Lower lobe of right lung (tissue), 2 donors: ENCODE data around the gene TCF7L2. TPM values are rescaled to one million over a fixed set of nuclear protein-coding genes. Genes with fewer than 3 reads are reported as not detected.

Source experiments
- ATAC-seq, 2 donors: fragments of 200-7000 bp; cut with Tn5 transposase; one replicate each; pipeline ENCODE4 v1.9.1; 2020 to 2022; ENCODE audit warnings: mild to moderate bottlenecking in 2 of 2, moderate library complexity in 2 of 2
- DNase-seq: peaks from one replicate; pipeline ENCODE4 v3.0.0-alpha.2; 2020
- H3K27ac ChIP-seq: fragments of 200-600 bp; one replicate; pipeline ENCODE4 v1.8.0; 2022
- H3K27me3 ChIP-seq: fragments of 200-600 bp; one replicate; pipeline ENCODE4 v1.8.0; 2022; ENCODE audit warnings: low read depth
- H3K36me3 ChIP-seq: fragments of 200-600 bp; one replicate; pipeline ENCODE4 v1.8.0; 2022; ENCODE audit warnings: mild to moderate bottlenecking
- H3K4me1 ChIP-seq: fragments of 200-600 bp; one replicate; pipeline ENCODE4 v1.8.0; 2022
- H3K4me3 ChIP-seq: fragments of 200-600 bp; one replicate; pipeline ENCODE4 v1.8.0; 2022; ENCODE audit warnings: mild to moderate bottlenecking
- H3K9me3 ChIP-seq: fragments of 200-600 bp; one replicate; pipeline ENCODE4 v1.8.0; 2022
- intact Hi-C: fragments of 100-400 bp; cut with DNase I; formaldehyde crosslinking; loops from one replicate; pipeline ENCODE4 v1.11.0; 2022
- total RNA-seq: library from RNA; stranded (reverse); fragmentation: NEBNext Ultra II Directional; extraction: Animal tissue kit (Norgen Biotek cat#: 25700); gene quantifications from one replicate; pipeline ENCODE4 v1.2.1, GENCODE V29; 2021
- TF ChIP-seq, protein P1 (sequence below): fragments of 200-600 bp; IDR thresholded peaks from one replicate; pipeline ENCODE4 v1.8.0; 2022; ENCODE audit warnings: antibody characterized with exemption, mild to moderate bottlenecking
- donor health status: DM: no; HTN: yes; CAD: no; lungs with severe emphysema.

TCF7L2 gene
- total RNA-seq, 1 donor from 2014 or later, result 71.2 TPM

DNA sequence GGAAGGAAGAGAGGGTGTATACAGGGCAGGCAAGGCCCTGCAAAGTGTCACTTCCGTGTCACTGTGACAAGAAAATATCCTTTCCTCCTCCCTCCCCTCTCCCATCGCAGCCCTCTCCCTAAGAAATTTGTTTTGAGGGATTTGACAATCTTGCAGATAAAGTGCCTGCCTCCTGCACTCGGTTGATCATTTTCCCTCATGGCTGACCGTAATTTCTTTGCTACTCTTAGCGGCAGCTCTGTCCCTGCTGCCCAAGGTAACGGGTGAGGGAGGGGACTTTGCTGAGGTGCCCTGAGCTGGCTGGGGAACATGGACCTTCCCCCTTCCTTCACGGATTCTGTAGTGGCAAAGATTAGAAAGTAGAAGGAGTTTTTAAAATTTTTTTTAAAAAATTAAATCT lies 179.1 kb downstream of the TCF7L2 start:
- Histone ChIP-seq H3K4me3 (no peak overlapping the region), H3K4me1 (peaks cover 27% of the 10 kb centered on the region), H3K36me3 (no peaks in the 10 kb centered on the region), H3K27me3 (no peaks in the 10 kb centered on the region), H3K9me3 (no peaks in the 10 kb centered on the region), H3K27ac (no peak overlapping the region)
- intact Hi-C loops, result no loop called here
- TF ChIP-seq, protein P1, sequence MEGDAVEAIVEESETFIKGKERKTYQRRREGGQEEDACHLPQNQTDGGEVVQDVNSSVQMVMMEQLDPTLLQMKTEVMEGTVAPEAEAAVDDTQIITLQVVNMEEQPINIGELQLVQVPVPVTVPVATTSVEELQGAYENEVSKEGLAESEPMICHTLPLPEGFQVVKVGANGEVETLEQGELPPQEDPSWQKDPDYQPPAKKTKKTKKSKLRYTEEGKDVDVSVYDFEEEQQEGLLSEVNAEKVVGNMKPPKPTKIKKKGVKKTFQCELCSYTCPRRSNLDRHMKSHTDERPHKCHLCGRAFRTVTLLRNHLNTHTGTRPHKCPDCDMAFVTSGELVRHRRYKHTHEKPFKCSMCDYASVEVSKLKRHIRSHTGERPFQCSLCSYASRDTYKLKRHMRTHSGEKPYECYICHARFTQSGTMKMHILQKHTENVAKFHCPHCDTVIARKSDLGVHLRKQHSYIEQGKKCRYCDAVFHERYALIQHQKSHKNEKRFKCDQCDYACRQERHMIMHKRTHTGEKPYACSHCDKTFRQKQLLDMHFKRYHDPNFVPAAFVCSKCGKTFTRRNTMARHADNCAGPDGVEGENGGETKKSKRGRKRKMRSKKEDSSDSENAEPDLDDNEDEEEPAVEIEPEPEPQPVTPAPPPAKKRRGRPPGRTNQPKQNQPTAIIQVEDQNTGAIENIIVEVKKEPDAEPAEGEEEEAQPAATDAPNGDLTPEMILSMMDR, result no peak
- DNase-seq (no peak), ATAC-seq (no peak)

DNA sequence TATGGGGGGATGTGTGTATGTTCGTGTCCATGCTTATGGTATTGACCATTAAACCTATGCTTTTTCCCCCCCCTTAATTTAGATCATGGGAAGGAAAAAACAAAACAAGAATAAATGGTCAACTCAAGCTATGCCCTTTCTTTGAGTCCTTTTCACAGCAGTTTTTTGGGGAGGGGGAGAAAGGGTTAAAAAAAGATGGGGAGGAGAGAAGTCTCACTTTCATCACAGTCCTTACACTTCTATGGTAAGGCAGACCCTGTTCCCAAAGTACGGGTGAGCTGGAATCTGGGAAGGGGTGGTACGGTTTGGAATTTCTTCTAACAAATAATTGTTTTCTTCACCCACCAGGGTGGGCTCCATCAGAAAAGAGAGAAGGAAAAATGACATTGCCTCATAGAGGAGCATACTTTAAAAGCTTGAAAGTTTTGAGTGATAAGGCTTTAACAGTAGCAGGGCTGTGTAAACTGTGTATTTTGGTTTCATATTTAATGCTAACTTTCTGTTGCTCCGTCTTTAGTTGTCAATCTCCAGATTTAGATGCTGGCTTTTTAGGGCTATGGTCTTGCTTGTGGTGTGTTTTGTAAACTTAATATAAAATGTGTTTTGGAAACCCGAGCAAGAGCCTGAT lies 180.1 kb downstream of the TCF7L2 start:
- TF ChIP-seq, protein P1, result no peak
- ATAC-seq (no peak), DNase-seq (no peak)
- H3K36me3 ChIP-seq, result no peaks in the 10 kb centered on the region
- no peaks in the 10 kb centered on the region for H3K27me3 ChIP-seq
- no peak overlapping the region for H3K4me3 ChIP-seq
- peaks cover 33% of the 10 kb centered on the region for H3K4me1 ChIP-seq
- intact Hi-C loops, result no loop called here
- no peaks in the 10 kb centered on the region for H3K9me3 ChIP-seq
- no peak overlapping the region for H3K27ac ChIP-seq

DNA sequence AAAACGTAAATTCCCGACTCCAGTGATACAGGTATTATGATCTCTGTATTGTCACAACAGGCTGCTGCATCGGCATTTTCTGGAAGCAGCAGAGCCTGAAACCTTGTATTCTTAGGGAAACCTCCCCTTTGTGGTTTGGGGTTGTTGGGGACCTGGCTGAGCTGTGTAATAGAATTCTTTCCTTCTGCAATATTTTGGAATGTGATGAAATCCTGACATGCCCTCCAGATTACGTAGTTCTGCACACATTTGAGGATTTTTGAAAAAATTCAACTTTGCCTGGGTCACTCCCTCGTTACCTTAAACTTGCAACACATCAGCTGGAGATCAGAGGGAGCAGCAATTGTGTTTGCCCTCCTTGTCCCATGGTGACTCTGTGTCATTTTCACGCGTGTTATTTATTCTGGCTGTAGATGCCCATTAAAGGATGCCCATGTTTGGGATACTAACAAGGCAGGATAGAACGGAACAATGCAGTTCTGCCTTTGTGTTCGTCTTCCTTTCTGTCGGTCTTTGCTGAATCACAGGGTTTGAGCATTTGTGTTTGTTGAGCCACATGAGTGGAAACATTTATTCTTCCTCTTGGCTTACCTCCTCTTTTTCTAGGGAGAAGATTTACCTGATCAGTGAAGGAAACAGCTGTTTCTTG lies 181.7 kb downstream of the TCF7L2 start:
- no peaks in the 10 kb centered on the region for H3K9me3 ChIP-seq
- DNase-seq (no peak), ATAC-seq (peak in 1 of 2 donors; percentile 40)
- no peaks in the 10 kb centered on the region for H3K36me3 ChIP-seq
- TF ChIP-seq, protein P1, result no peak
- intact Hi-C loops, result no loop called here
- no peak overlapping the region for H3K4me3 ChIP-seq
- H3K27ac ChIP-seq, result no peak overlapping the region
- peaks cover 28% of the 10 kb centered on the region for H3K4me1 ChIP-seq
- H3K27me3 ChIP-seq, result no peaks in the 10 kb centered on the region

DNA sequence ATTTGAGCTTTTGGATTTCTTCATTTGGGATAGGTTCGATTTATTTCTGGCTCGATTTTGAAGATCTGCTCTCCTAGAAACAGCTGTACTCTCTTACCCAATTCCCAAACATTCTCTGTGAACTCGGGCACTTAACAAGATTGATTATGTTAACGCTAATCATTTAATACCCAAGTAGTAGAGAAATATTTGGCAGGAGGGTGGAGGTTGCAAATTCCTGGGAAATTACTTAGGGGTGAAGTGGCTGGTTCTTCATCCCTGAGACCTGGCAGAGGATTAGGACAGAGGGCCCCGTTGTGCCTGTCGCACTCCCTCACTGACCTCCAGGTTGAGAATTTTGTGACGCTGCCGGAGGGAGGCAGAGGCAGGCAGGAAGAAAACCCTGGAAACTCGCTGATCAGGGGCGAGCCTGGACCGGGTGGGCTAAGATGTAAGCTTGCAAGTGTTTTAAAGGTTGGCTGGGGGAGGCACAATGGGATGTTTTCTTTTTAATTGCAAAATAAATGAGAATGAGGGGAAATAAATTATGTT lies 182.6 kb downstream of the TCF7L2 start:
- ATAC-seq, result peak in 1 of 2 donors; percentile 27
- Histone ChIP-seq H3K27me3 (no peaks in the 10 kb centered on the region), H3K36me3 (no peaks in the 10 kb centered on the region), H3K27ac (no peak overlapping the region), H3K9me3 (no peaks in the 10 kb centered on the region), H3K4me3 (no peak overlapping the region), H3K4me1 (peaks cover 28% of the 10 kb centered on the region)
- no peak for DNase-seq
- TF ChIP-seq, protein P1, result no peak
- intact Hi-C loops, result no loop called here

DNA sequence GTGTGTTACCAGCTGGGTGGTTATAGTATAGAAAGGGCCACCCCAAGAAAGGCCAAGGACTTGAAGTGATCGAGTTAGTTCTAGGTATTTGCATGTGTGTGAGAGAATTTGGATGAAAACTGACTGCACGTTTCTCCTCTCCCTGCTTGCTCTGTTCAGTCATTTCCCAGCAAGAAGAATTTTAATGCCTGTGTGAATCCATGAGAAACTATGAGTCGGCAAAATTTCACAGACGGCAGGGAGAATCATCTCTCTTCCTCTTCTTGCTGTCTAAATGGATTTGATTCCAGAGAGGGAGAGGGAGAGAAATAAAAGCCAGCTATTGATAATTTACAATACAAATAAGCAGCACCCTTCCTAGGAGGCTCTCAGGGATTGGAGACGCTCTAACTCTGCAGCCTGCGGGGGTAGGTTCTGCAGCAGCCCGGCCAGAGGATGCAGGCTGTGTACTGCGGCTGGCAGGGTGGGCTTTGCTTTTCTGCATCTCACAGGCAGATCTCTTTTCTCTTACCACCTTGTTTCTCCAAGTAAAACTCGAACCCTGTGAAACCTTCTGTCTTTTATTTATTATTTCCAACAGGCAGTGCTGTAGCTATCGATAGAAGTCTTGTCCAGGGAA lies 183.6 kb downstream of the TCF7L2 start:
- Histone ChIP-seq H3K4me1 (peaks cover 28% of the 10 kb centered on the region), H3K4me3 (no peak overlapping the region), H3K27me3 (no peaks in the 10 kb centered on the region), H3K27ac (no peak overlapping the region), H3K9me3 (no peaks in the 10 kb centered on the region), H3K36me3 (no peaks in the 10 kb centered on the region)
- TF ChIP-seq, protein P1, result no peak
- ATAC-seq (no peak), DNase-seq (no peak)
- intact Hi-C loops, result no loop called here
